A673 (cell line): Measurements from ENCODE around the gene ZIC4. TPM values are rescaled to one million over a fixed set of nuclear protein-coding genes. Genes with fewer than 3 reads are reported as not detected.

Source experiments
- BruUV-seq: library from RNA; stranded (reverse); fragments of 400-500 nt; replicated peaks from 2 replicates; lab custom pipeline; 2021; lab: Mats Ljungman, UMichigan
- CTCF ChIA-PET: fragments of 300-600 bp; sonication (Branson Sonifier 250); formaldehyde crosslinking; loops from one replicate; lab custom pipeline; 2022; ENCODE audit warnings: antibody characterized with exemption; lab: Charles Lee
- POLR2A ChIA-PET: fragments of 300-600 bp; sonication (Branson Sonifier 250); formaldehyde crosslinking; loops from one replicate; lab custom pipeline; 2022; ENCODE audit warnings: antibody characterized with exemption; ENCODE audit not compliant: low non-redundant PET; lab: Charles Lee
- DNase-seq: peaks from one replicate; pipeline ENCODE4 v3.0.0-alpha.2; 2015; ENCODE audit warnings: low spot score
- H3K27ac ChIP-seq: fragments of 200-600 bp; sonication (generic); 2 replicates; pipeline ENCODE4 v1.5.1; 2016; ENCODE audit warnings: mixed run types, low read depth, mild to moderate bottlenecking, mixed read lengths, antibody characterized with exemption, low read length; ENCODE audit not compliant: poor library complexity, severe bottlenecking
- H3K27me3 ChIP-seq: fragments of 200-600 bp; sonication (generic); replicated peaks from 2 replicates; pipeline ENCODE4 v1.6.1; 2017; ENCODE audit warnings: mixed run types, low read depth, mild to moderate bottlenecking, mixed read lengths, antibody characterized with exemption, low read length; ENCODE audit not compliant: insufficient read depth, poor library complexity
- H3K36me3 ChIP-seq: fragments of 200-600 bp; sonication (generic); 2 replicates; pipeline ENCODE4 v1.6.1; 2016; ENCODE audit warnings: mixed run types, mild to moderate bottlenecking, mixed read lengths, antibody characterized with exemption, low read length; ENCODE audit not compliant: insufficient read depth, poor library complexity, severe bottlenecking
- H3K4me1 ChIP-seq: fragments of 200-600 bp; sonication (generic); 2 replicates; pipeline ENCODE4 v1.6.1; 2017; ENCODE audit warnings: mixed run types, mild to moderate bottlenecking, mixed read lengths, antibody characterized with exemption, low read length; ENCODE audit not compliant: insufficient read depth, poor library complexity, severe bottlenecking
- H3K4me3 ChIP-seq: fragments of 200-600 bp; sonication (generic); 2 replicates; pipeline ENCODE4 v1.5.1; 2016; ENCODE audit warnings: low read depth, mixed run types, mild to moderate bottlenecking, mixed read lengths, low read length; ENCODE audit not compliant: poor library complexity, severe bottlenecking
- H3K9me3 ChIP-seq: fragments of 200-600 bp; sonication (generic); 2 replicates; pipeline ENCODE4 v1.6.1; 2016; ENCODE audit warnings: mixed run types, low read depth, mild to moderate bottlenecking, mixed read lengths, antibody characterized with exemption, low read length; ENCODE audit not compliant: poor library complexity, severe bottlenecking
- CTCF ChIP-seq: fragments of 300-800, 200-600 bp; sonication (generic); conservative IDR thresholded peaks from 2 replicates; pipeline ENCODE4 v1.5.1; 2017; ENCODE audit warnings: low read depth, mild to moderate bottlenecking, antibody characterized with exemption, low read length, moderate library complexity, mixed read lengths
- EZH2 ChIP-seq: fragments of 200-600 bp; sonication (generic); IDR thresholded peaks from 2 replicates; pipeline ENCODE4 v1.6.1; 2017; ENCODE audit warnings: borderline replicate concordance, low read depth, mild to moderate bottlenecking, mixed read lengths, antibody characterized with exemption, low read length; ENCODE audit not compliant: poor library complexity, severe bottlenecking
- intact Hi-C: fragments of 100-400 bp; cut with micrococcal nuclease; formaldehyde crosslinking; loops from one replicate; pipeline ENCODE4 v1.10.0; 2022; ENCODE audit not compliant: unreplicated experiment
- total RNA-seq: library from RNA; stranded (reverse); gene quantifications from 2 replicates; pipeline ENCODE4 v1.2.3, GENCODE V29; 2021

The ZIC4 gene
- total RNA-seq, 1 experiment from 2014 or later = 0.47 TPM

- intact Hi-C loops = loop anchor here (10.0 kb wide), 2 partner anchors 545 to 615 kb away; no protein-coding TSS in a partner anchor
- BruUV-seq = no TSS peak
- TF ChIP-seq CTCF (no peak), EZH2 (no peak)
- Histone ChIP-seq H3K27me3 (peaks cover 95% of the 10 kb centered on the region), H3K4me1 (peaks cover 9% of the 10 kb centered on the region), H3K27ac (no peak overlapping the region), H3K36me3 (no peaks in the 10 kb centered on the region), H3K9me3 (no peaks in the 10 kb centered on the region), H3K4me3 (no peak overlapping the region)
- no peak for DNase-seq
- POLR2A ChIA-PET = no interaction called here
- CTCF ChIA-PET = no interaction called here
These were observed 46.9 kb downstream of the ZIC4 start for GRCh38 chr3:147359177-147360050.

- Histone ChIP-seq H3K4me1 (peaks cover 9% of the 10 kb centered on the region), H3K9me3 (no peaks in the 10 kb centered on the region), H3K36me3 (no peaks in the 10 kb centered on the region), H3K27me3 (peaks cover 95% of the 10 kb centered on the region), H3K27ac (no peak overlapping the region), H3K4me3 (no peak overlapping the region)
- ChIA-PET POLR2A (no interaction called here), CTCF (no interaction called here)
- no TSS peak for BruUV-seq
- intact Hi-C loops = no loop called here
- TF ChIP-seq EZH2 (no peak), CTCF (no peak)
- no peak for DNase-seq
These were observed 48.0 kb downstream of the ZIC4 start for GRCh38 chr3:147358144-147358992.

- H3K27ac ChIP-seq = no peak overlapping the region
- H3K27me3 ChIP-seq = peaks cover 95% of the 10 kb centered on the region
- no peak overlapping the region for H3K4me3 ChIP-seq
- ChIA-PET CTCF (no interaction called here), POLR2A (no interaction called here)
- TF ChIP-seq CTCF (no peak), EZH2 (no peak)
- BruUV-seq = no TSS peak
- H3K9me3 ChIP-seq = no peaks in the 10 kb centered on the region
- no peak for DNase-seq
- no peaks in the 10 kb centered on the region for H3K36me3 ChIP-seq
- H3K4me1 ChIP-seq = peaks cover 9% of the 10 kb centered on the region
- intact Hi-C loops = no loop called here
These were observed 49.1 kb downstream of the ZIC4 start for GRCh38 chr3:147356909-147357900.
